GM10248 (cell line): Measurements from ENCODE around the gene NHERF1.

Experiments
- CTCF ChIA-PET: fragments of 300-600 bp; sonication (Branson Sonifier 250); formaldehyde crosslinking; extraction: SDS; loops from one replicate; lab custom pipeline; 2021; ENCODE audit warnings: antibody characterized with exemption; lab: Yijun Ruan, JAX
- POLR2A ChIA-PET: fragments of 350-650 bp; sonication (Branson Sonifier 250); formaldehyde crosslinking; extraction: SDS; loops from one replicate; lab custom pipeline; 2020; ENCODE audit warnings: antibody characterized with exemption; lab: Yijun Ruan, JAX
- DNase-seq: peaks from one replicate; pipeline ENCODE4 v3.0.0; 2012; ENCODE audit errors: extremely low spot score
- TF ChIP-seq, protein P1 (sequence below): IDR thresholded peaks from 2 replicates; pipeline ENCODE4 v1.5.1; 2012; ENCODE audit warnings: mild to moderate bottlenecking, low read depth; ENCODE audit errors: extremely low read depth, missing control alignments, control extremely low read depth

NHERF1 gene

GRCh38 chr17:74720506-74720905 is 27.9 kb upstream of the NHERF1 start:
- ChIA-PET CTCF (interaction anchor here (3.8 kb wide), 1 partner anchor 63 kb away, joined by 9 read pairs; no protein-coding TSS in a partner anchor), POLR2A (no interaction called here)
- TF ChIP-seq, protein P1, sequence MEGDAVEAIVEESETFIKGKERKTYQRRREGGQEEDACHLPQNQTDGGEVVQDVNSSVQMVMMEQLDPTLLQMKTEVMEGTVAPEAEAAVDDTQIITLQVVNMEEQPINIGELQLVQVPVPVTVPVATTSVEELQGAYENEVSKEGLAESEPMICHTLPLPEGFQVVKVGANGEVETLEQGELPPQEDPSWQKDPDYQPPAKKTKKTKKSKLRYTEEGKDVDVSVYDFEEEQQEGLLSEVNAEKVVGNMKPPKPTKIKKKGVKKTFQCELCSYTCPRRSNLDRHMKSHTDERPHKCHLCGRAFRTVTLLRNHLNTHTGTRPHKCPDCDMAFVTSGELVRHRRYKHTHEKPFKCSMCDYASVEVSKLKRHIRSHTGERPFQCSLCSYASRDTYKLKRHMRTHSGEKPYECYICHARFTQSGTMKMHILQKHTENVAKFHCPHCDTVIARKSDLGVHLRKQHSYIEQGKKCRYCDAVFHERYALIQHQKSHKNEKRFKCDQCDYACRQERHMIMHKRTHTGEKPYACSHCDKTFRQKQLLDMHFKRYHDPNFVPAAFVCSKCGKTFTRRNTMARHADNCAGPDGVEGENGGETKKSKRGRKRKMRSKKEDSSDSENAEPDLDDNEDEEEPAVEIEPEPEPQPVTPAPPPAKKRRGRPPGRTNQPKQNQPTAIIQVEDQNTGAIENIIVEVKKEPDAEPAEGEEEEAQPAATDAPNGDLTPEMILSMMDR, result no peak
- no peak for DNase-seq

- CTCF ChIA-PET, result interaction anchor here (1.0 to 1.1 kb wide), 2 partner anchors 15 to 65 kb away, joined by 4 to 5 read pairs; partner anchors contain the start of gene RAB37
- TF ChIP-seq, protein P1, result no peak
- POLR2A ChIA-PET, result no interaction called here
- no peak for DNase-seq
These were observed 25.6 kb upstream of the NHERF1 start for GRCh38 chr17:74722782-74723181.

GRCh38 chr17:74723891-74724290 is 24.5 kb upstream of the NHERF1 start:
- ChIA-PET POLR2A (no interaction called here), CTCF (interaction anchor here (0.9 to 4.2 kb wide), 4 partner anchors 13 to 67 kb away, joined by 3 to 26 read pairs (median 10); partner anchors contain the start of gene RAB37)
- TF ChIP-seq, protein P1, result no peak
- DNase-seq, result no peak

GRCh38 chr17:74725111-74725510 is 23.3 kb upstream of the NHERF1 start:
- POLR2A ChIA-PET, result interaction anchor here (0.5 kb wide), 1 partner anchor 9 kb away, joined by 4 read pairs; no protein-coding TSS in a partner anchor
- CTCF ChIA-PET, result interaction anchor here (0.8 to 4.2 kb wide), 4 partner anchors 12 to 68 kb away, joined by 3 to 26 read pairs (median 10); partner anchors contain the start of gene RAB37

GRCh38 chr17:74728033-74728701 is 20.3 kb upstream of the NHERF1 start:
- ChIA-PET POLR2A (no interaction called here), CTCF (no interaction called here)
- TF ChIP-seq, protein P1, result no peak
- DNase-seq, result no peak

More at GRCh38 chr17:74725111-74725510, 23.3 kb upstream of the NHERF1 start:
- no peak for DNase-seq
- TF ChIP-seq, protein P1, result no peak

GRCh38 chr17:74728702-74729075 is 19.7 kb upstream of the NHERF1 start:
- TF ChIP-seq, protein P1, result no peak
- POLR2A ChIA-PET, result no interaction called here

More at GRCh38 chr17:74728702-74729075, 19.7 kb upstream of the NHERF1 start:
- CTCF ChIA-PET, result no interaction called here
- no peak for DNase-seq
